ENCODE data around the gene MYBBP1A. TPM values are rescaled to one million over a fixed set of nuclear protein-coding genes. Genes with fewer than 3 reads are reported as not detected.

Gene MYBBP1A
- total RNA-seq, 1 donor from 2014 or later, result 32.2 TPM

GRCh38 chr17:4536742-4537411, 18.3 kb downstream of the MYBBP1A start:
- no peak for DNase-seq

DNA sequence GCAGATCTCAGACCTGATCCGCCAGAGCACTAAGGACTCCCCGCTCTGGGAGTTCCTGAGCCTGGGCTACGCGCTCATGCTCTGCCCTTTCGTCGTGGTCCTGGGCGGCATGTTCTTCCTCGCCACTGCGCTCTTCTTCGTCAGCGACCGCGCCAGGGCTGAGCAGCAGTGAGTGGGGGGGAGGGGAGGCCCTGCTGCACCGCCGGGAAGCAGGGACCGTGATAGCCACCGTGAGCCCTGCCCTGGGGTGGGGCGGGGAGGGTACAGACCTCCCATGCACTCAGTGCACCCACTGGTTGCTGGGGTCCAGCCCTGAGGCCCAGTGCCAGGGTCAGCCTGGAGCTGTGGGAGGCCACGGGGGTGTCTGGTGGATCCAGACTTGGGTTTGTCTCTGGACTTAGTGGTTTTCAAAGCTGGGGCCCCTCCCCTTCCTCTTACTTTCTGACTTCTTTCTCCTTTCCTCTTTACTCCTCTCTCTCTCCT, 18.9 kb downstream of the MYBBP1A start:
- no peak for DNase-seq

DNA sequence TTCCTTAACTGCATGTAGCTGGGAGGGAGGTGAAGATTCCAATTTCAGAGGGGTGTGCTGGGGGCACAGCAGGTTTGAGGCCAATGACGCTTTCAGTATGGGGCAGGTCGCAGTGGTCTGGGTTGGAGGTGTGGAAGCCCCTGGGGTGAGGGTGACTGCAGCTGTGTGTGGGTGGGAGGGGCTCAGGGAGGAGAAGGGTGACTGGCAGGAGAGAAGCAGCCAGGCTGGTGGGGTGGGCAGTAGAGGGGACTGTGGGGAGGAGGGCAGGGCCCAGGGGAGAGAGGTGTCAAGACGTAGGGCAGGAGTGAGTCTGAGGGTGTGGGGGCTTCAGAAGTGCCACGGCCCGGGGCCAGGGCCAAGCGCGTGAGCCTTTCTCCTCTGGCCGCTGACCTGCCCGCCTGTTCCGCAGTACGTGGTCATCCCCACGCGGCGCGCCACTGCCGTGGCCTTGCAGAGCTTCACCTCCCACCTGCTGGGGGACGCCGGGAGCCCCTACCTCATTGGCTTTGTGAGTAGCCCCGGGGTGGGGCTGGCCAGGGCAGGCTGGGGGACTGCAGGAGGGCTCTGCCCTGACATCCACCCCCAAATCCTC, 19.4 kb downstream of the MYBBP1A start:
- DNase-seq, result no peak

DNA sequence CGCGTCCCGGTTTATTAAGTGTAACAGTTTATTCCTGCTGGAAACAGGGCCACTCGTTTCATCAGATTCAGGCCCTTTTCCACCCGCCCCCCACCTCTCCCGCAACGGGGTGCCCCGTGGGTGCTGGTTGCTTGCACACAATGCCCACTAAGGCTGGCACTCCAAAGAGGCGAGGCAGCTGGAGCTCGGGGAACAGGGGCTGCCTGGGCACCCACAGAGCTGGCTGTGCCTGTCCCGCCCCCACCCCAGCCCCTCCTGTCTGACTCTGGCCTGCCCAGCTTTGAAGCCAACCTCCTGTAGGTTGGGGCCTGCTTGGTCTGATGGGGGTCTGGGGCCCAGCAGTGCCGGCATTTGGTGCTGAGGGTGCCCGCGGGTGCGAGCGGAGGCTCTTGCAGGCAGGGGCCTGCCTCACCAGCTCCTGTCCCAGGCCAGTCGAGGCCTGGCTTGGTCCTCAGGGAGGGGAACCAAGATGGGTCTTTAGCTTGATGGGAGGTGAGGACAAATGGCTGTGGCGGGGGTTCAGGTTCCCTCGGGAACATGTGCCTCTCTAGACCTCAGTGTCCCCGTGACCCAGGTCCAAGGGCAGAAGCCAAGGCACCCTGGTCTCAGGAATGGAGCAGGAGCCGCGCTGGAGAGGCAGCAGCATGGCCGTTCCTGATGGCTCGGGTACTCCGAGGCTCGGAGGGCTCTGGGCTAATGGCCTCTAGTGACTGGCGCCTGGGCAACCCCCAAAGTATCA, 20.1 kb downstream of the MYBBP1A start:
- DNase-seq, result no peak

DNA sequence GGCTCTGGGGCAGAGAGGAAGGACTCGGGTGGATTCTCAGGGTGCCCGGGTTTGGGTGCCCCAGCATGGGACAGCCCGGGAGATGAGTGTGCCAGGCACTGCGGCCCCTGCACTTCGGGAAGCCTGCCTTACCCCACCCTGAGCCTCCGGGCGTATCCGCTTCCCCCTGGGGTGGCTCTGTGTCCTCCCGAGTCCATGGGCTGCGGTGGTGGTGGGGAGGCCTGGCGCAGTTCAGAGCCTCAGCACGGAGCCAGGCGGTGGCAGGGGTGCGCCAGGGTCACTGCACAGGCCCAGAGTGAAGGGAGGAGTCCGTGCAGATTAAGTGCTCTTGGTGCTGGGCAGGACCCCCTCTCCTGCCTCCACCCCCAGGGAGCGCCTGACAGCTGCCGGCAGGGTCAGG, 20.7 kb downstream of the MYBBP1A start:
- DNase-seq, result no peak

DNA sequence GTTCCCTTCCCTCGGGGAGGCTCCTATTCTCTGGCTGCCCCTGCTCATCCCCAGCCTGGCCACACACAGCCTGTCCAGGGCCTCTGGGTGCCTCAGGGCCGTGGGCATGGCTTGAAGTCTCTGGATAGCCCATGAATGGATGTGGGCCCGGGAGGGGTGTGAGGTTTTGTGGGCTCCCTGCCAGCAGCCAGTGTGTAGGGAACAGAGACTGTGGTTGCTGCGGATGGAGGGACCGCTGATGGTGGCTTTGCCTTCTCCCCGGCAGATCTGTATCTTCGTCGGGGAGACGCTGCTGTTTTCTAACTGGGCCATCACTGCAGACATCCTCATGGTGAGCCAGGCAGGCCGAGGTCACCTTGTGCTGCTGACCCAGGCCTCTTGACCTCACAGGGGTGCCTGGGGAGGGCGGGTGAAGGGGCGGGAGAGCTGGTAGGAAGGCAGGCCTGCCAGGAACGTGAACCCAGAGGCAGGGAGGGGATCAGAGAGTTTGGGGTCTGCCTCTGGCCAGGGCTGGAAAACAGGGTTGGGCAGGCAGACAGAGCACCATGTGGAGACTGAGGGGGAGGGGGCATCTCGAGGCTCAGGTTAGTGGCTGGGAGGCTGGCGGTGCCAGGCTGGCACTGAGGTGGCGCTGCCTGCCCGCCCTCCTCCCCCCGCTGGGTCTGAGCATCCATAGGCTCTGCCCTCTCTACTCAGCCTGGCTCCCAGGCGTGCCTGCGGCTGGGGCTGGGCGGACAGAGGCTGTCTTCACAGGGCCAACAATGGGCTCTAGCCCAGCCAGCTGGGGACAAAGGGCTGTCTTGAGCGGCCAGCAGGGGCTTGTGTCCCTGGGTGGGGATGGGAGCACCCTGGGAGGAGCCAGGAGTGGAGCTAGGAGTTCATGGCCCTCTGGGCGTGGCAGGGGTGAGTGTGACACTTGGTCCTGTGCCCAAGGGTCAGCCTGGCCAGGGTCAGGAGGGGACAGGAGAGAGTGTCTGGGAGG, 21.4 kb downstream of the MYBBP1A start:
- DNase-seq, result no peak

- DNase-seq, result no peak
Observed at GRCh38 chr17:4532860-4533522, 22.2 kb downstream of the MYBBP1A start.

GRCh38 chr17:4531988-4532736, 23.0 kb downstream of the MYBBP1A start:
- no peak for DNase-seq

DNA sequence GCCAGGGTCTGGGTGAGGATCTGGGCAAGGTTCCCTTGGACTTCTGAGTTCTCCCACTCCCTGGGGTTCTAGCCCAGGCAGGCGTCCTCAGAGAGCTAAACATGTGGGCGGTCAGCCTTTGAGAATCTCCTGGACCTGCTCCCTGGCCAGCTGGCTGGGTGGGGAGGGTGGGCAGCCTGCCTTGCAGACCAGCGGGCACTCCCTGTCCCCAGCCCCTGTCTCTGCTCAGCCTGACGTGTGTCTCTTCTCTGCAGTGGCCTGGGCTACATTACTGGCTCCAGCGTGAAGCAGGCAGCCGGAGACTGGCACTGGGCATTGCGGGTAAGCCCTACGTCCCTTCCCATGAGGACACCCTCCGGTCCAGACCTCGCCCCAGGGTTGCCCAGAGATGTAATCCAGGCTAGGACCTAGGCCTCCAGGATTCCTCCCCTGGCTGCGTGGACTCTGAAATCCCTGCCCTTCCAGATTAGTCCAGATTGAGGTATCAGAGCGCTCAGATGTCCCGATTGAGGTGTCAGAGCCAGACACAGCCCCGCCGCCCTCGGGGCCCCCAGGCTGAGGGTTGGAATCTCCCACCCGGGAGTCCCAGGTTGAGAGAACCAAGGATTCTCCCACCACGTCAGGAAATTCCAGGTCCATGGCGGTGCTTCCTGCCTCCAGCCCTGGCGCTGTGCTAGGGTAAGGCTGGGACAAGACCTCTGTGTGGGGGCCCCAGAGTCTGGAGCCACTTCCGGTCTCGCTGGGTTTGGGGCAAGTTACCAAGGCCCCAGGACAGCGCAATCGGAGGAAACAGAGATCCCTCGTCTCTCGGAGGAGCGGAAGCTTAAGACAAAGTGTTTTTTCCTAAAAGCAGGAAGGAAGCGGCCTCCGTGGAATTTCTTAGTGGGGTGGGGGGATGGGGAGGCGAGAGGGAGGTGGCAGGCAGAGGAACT, 24.1 kb downstream of the MYBBP1A start:
- peak; percentile 98 for DNase-seq

GRCh38 chr17:4529533-4530152, 25.5 kb downstream of the MYBBP1A start:
- no peak for DNase-seq

- DNase-seq, result no peak
Observed at GRCh38 chr17:4527566-4528125, 27.5 kb downstream of the MYBBP1A start.

DNA sequence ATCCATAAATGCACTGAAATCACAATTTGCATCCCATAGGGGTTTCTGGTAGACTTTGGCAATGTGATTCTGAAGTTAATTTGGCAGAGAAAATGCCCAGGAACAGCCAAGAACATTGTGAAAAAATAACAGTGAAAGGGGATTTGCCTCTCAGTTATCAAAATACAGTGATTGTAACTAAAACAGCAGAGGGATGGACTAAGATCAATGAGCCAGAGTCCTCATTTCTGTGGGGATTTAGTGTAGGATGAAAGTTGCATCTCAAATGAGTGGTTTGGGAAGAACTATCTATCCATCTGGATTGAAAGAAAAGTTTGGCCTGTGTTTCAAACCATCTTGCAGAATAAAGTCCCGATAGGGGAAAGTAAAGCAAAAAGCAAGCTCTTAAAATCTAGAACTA, 28.1 kb downstream of the MYBBP1A start:
- no peak for DNase-seq

- no peak for DNase-seq
Observed at GRCh38 chr17:4525691-4526397, 29.3 kb downstream of the MYBBP1A start.

DNA sequence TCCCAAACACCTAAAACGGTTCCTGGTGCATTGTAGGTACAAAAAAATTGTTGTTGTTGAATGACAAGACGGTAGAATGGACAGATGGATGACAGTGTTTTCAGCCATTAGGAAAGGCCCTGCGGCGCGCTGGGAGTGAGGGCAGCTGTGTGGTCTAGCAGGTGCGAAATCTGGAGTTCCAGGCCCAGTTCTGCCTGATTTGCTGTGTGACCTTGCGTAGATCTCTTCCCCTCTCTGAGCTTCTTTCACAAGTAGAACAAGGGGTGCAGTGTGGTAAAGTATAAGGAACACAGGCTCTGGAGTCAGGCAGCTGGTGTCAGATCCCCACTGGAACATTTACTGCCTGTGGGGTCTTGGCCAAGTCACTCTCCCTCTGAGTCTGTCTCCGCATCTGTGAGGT, 31.2 kb downstream of the MYBBP1A start:
- DNase-seq, result no peak

GRCh38 chr17:4522661-4523060, 32.5 kb downstream of the MYBBP1A start:
- DNase-seq, result peak; percentile 76

GRCh38 chr17:4520894-4521600, 34.1 kb downstream of the MYBBP1A start:
- DNase-seq, result peak; percentile 41

GRCh38 chr17:4520060-4520893, 34.9 kb downstream of the MYBBP1A start:
- DNase-seq, result no peak
